Testis (tissue), 3 donors: Measurements from ENCODE around the gene FXYD5. TPM values are rescaled to one million over a fixed set of nuclear protein-coding genes. Genes with fewer than 3 reads are reported as not detected.

ENCODE experiments used
- DNase-seq: peaks from one replicate; pipeline ENCODE4 v3.0.0-alpha.2; 2019
- H3K27ac ChIP-seq, 2 donors: fragments of 200-600 bp; sonication (generic); one replicate each; pipeline ENCODE4 v1.5.1; 2019
- H3K27me3 ChIP-seq: fragments of 200-600 bp; sonication (generic); one replicate; pipeline ENCODE4 v1.5.1; 2019
- H3K36me3 ChIP-seq: fragments of 200-600 bp; sonication (generic); one replicate; pipeline ENCODE4 v1.5.1; 2017; ENCODE audit warnings: low read depth; ENCODE audit errors: missing control alignments
- H3K4me1 ChIP-seq: fragments of 200-600 bp; sonication (generic); one replicate; pipeline ENCODE4 v1.5.1; 2019
- H3K4me3 ChIP-seq, 2 donors: fragments of 200-600 bp; sonication (generic); one replicate each; pipeline ENCODE4 v1.5.1; 2017 to 2019
- H3K9me3 ChIP-seq: fragments of 200-600 bp; sonication (generic); one replicate; pipeline ENCODE4 v1.5.1; 2017
- CTCF ChIP-seq, 3 experiments: fragments of 450-650 bp in 2 of 3; fragments of 200-600 bp in 1 of 3; sonication (generic) in 1 of 3; IDR thresholded peaks; one replicate each; pipeline ENCODE4 v1.5.1; 2016 to 2019; ENCODE audit warnings: antibody characterized with exemption in 3 of 3, mild to moderate bottlenecking in 2 of 3, moderate library complexity in 1 of 3
- POLR2A ChIP-seq: fragments of 450-650 bp; IDR thresholded peaks from one replicate; pipeline ENCODE4 v1.6.1; 2017; ENCODE audit warnings: antibody characterized with exemption, mild to moderate bottlenecking, moderate library complexity
- WGBS, 2 donors: methylation state at CpG; one replicate each; pipeline ENCODE4 v1.1.5; 2018; 5-methylcytosine and 5-hydroxymethylcytosine counted together
- intact Hi-C: fragments of 100-400 bp; cut with DNase I; formaldehyde crosslinking; loops from one replicate; pipeline ENCODE4 v1.15.1; 2023; ENCODE audit warnings: low total_unique reads
- polyA plus RNA-seq: library from polyadenylated mRNA; stranded (reverse); fragments of 350-450 nt; fragmentation: Illumina TruSeq; extraction: RNeasy Lipid Tissue Mini Kit (QIAGEN cat#74804); gene quantifications from one replicate; pipeline ENCODE4 v1.2.3, GENCODE V29; 2014; ENCODE audit warnings: low read depth, low replicate concordance; ENCODE audit not compliant: insufficient read depth
- total RNA-seq, 2 donors: library from RNA; depleted of rRNA; stranded (reverse); fragments of >200 nt; gene quantifications; one replicate each; pipeline ENCODE4 v1.2.3, GENCODE V29; 2016

FXYD5 gene
- total and polyA plus RNA-seq, 3 donors from 2014 or later = 5.7 to 38.1 (median 17.5) TPM

- Histone ChIP-seq H3K27me3 (no peaks in the 10 kb centered on the region), H3K4me1 (no peaks in the 10 kb centered on the region), H3K36me3 (no peaks in the 10 kb centered on the region), H3K9me3 (no peaks in the 10 kb centered on the region), H3K4me3 (no peak overlapping the region), H3K27ac (no peak overlapping the region)
- DNase-seq = no peak
- intact Hi-C loops = no loop called here
- 80 to 90% methylated on average over 6 of the region's 6 CpGs for WGBS, 2 donors
- no peak for TF ChIP-seq CTCF (IDR thresholded peaks at IDR 0.05)
- TF ChIP-seq POLR2A = no peak
Measured at GRCh38 chr19:35162471-35163326, 8.2 kb downstream of the FXYD5 start.

- intact Hi-C loops = no loop called here
- H3K4me1 ChIP-seq = no peaks in the 10 kb centered on the region
- no peaks in the 10 kb centered on the region for H3K36me3 ChIP-seq
- TF ChIP-seq CTCF (IDR thresholded peaks at IDR 0.05) = no peak
- no peak for TF ChIP-seq POLR2A
- WGBS, 2 donors = 63 to 90% methylated on average over 2 of the region's 2 CpGs
- no peaks in the 10 kb centered on the region for H3K27me3 ChIP-seq
- DNase-seq = no peak
- H3K27ac ChIP-seq = no peak overlapping the region
- no peaks in the 10 kb centered on the region for H3K9me3 ChIP-seq
- no peak overlapping the region for H3K4me3 ChIP-seq
Measured at GRCh38 chr19:35164418-35164817, 9.9 kb downstream of the FXYD5 start.

GRCh38 chr19:35165200-35166058 lies 10.9 kb downstream of the FXYD5 start:
- H3K27ac ChIP-seq = no peak overlapping the region
- no peaks in the 10 kb centered on the region for H3K4me1 ChIP-seq
- no peaks in the 10 kb centered on the region for H3K9me3 ChIP-seq
- no peak for DNase-seq
- intact Hi-C loops = no loop called here
- no peaks in the 10 kb centered on the region for H3K27me3 ChIP-seq
- no peaks in the 10 kb centered on the region for H3K36me3 ChIP-seq
- WGBS, 2 donors = 74 to 77% methylated on average over 5 of the region's 5 CpGs
- no peak for TF ChIP-seq POLR2A
- no peak for TF ChIP-seq CTCF (IDR thresholded peaks at IDR 0.05)
- no peak overlapping the region for H3K4me3 ChIP-seq

- intact Hi-C loops = no loop called here
- H3K9me3 ChIP-seq = no peaks in the 10 kb centered on the region
- WGBS, 2 donors = 94 to 95% methylated on average over 7 of the region's 7 CpGs
- H3K4me3 ChIP-seq = no peak overlapping the region
- no peaks in the 10 kb centered on the region for H3K36me3 ChIP-seq
- H3K27ac ChIP-seq = no peak overlapping the region
- no peaks in the 10 kb centered on the region for H3K27me3 ChIP-seq
- no peak for DNase-seq
- no peak for TF ChIP-seq CTCF (IDR thresholded peaks at IDR 0.05)
- TF ChIP-seq POLR2A = no peak
- no peaks in the 10 kb centered on the region for H3K4me1 ChIP-seq
Measured at GRCh38 chr19:35166100-35167063, 11.8 kb downstream of the FXYD5 start.
